Thyroid gland (tissue), 4 donors: ENCODE data around the gene RAB6B.

Experiments
- POLR2A ChIP-seq, 2 donors: fragments of 450-650 bp; IDR thresholded peaks; one replicate each; pipeline ENCODE4 v1.6.1; 2017; ENCODE audit warnings: antibody characterized with exemption in 2 of 2, mild to moderate bottlenecking in 2 of 2, moderate library complexity in 1 of 2
- TF ChIP-seq, protein P1 (sequence below), 6 experiments: fragments of 200-600 bp in 3 of 6; fragments of 450-650 bp in 3 of 6; sonication (generic) in 3 of 6; IDR thresholded peaks; one replicate each; pipeline ENCODE4 v1.5.1; 2016 to 2019; ENCODE audit warnings: antibody characterized with exemption in 6 of 6, mild to moderate bottlenecking in 2 of 6, inconsistent platforms in 1 of 6, moderate library complexity in 1 of 6

DNA sequence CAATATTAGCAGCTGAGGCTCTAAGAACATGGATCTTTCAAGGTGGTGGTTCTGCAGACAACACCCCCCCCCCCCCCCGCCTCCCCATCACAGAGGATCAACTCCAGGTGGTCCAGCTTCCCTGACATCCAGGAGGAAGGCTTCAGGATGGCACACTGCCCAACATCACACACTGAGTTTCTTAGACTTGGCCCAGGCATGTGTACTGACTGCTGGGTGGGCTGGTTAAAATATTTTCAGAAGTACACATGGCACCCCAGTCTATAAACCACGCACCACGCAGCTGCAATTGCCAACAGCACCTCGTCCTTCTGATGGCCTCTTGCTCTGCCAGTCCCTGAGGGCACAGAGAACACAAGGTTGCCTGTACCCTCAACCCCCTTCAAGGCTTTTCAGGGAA lies 68.0 kb downstream of the RAB6B start:
- TF ChIP-seq, protein P1, sequence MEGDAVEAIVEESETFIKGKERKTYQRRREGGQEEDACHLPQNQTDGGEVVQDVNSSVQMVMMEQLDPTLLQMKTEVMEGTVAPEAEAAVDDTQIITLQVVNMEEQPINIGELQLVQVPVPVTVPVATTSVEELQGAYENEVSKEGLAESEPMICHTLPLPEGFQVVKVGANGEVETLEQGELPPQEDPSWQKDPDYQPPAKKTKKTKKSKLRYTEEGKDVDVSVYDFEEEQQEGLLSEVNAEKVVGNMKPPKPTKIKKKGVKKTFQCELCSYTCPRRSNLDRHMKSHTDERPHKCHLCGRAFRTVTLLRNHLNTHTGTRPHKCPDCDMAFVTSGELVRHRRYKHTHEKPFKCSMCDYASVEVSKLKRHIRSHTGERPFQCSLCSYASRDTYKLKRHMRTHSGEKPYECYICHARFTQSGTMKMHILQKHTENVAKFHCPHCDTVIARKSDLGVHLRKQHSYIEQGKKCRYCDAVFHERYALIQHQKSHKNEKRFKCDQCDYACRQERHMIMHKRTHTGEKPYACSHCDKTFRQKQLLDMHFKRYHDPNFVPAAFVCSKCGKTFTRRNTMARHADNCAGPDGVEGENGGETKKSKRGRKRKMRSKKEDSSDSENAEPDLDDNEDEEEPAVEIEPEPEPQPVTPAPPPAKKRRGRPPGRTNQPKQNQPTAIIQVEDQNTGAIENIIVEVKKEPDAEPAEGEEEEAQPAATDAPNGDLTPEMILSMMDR (IDR thresholded peaks at IDR 0.05), result no peak
- no peak for TF ChIP-seq POLR2A (IDR thresholded peaks at IDR 0.05)
